ENCODE results near the gene ABCC4. TPM values are rescaled to one million over a fixed set of nuclear protein-coding genes. Genes with fewer than 3 reads are reported as not detected.
"Not testable (repeated sequence)": the region's sequence is repeated elsewhere in the genome, so short reads cannot be mapped to it uniquely, and the experiment has no call there.

ABCC4 gene
- total RNA-seq, 1 experiment from 2014 or later: 35.4 TPM

DNA sequence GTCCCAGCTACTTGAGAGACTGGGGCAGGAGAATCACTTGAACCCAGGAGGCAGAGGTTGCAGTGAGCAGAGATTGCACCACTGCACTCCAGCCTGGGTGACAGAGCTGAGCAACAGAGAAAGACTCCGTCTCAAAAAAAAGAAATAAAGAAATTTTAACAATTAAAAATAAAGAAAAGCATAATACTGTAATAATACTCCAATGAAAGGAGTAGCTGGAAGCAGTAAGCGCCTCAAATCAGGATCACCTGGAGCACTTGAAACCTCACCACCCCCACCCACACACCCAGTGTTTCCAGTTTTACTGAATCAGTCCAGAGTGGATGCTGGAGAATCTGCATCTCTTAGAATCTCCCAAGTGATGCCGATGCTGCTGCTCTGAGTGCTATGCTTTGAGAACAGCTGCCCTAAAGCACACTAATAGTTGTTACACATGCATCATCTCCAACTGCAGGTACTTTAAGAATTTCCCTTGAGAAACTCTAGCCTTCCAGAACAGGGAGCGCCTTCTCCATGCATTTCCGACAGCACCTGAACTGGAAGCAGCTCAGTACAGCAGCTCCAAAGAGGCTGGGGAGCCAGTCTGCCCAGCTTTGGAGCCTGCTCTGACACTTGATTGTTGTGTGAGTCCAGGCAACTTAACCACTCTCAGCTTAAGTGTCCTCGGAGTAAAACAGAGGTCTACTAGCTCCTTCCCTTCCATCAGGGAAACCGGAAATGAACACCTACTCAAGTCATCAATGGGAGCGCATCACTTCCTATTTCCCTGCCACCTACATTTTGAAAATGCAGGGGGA, 2.9 kb downstream of the ABCC4 start:
- DNase-seq (ENCODE audit: low spot score): no peak

GRCh38 chr13:95296326-95296925, 4.8 kb downstream of the ABCC4 start:
- no peak for DNase-seq (ENCODE audit: low spot score)

DNA sequence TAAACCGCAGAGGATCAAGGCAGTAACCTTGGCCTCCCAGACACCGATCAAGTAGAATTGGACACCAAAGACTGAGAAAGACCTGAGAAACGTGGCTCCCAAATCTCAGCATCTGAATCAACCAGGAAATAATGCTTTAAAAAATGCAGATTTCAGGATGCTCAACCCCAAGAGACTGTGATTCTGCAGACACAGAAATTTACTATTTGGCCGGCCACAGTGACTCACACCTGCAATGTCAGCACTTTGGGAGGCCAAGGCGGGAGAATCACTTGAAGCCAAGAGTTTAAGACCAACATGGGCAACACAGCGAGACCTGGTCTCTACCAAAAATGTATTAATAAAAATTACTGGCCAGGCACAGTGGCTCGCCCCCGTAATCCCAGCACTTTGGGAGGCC, 6.2 kb downstream of the ABCC4 start:
- no peak for DNase-seq (ENCODE audit: low spot score)

GRCh38 chr13:95292622-95293021, 8.6 kb downstream of the ABCC4 start:
- no peak for DNase-seq (ENCODE audit: low spot score)

DNA sequence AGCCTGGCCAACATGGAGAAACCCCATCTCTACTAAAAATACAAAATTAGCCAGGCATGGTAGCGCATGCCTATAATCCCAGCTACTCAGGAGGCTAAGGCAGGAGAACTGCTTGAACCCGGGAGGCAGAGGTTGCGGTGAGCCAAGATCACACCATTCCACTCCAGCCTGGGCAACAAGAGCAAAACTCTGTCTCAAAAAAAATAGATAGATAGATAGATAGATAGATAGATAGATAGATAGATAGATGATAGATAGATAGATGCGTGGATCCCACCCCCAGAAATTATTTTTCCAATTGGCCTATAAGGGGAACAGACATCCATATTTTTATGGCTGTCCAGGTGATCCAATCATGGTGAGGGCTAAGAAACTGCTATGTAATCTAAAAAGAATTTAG, 11.3 kb downstream of the ABCC4 start:
- DNase-seq (ENCODE audit: low spot score): not testable (repeated sequence)

- DNase-seq (ENCODE audit: low spot score): no peak
Observed at GRCh38 chr13:95289020-95289444, 12.2 kb downstream of the ABCC4 start.

DNA sequence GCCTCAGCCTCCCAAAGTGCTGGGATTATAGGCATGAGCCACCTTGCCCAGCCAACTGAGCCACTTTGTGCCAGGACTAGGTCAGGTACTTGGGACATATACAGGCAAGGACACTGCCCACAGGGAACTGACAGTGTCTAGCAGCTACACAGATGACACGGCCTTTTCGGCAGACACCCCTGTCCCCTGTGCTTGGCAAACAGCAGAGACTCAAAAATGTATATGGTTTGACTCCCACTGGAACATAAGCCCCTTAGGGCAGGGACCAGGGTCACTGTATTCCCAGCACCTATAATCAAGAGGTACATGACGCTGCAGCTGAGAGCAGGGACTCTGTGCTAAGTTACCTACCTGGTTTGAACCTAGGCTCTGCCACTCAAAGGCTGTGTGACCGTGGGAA, 16.8 kb downstream of the ABCC4 start:
- DNase-seq (ENCODE audit: low spot score): no peak

- no peak for DNase-seq (ENCODE audit: low spot score)
Observed at GRCh38 chr13:95279016-95279415, 22.2 kb downstream of the ABCC4 start.

GRCh38 chr13:95276037-95276505, 25.2 kb downstream of the ABCC4 start:
- no peak for DNase-seq (ENCODE audit: low spot score)

DNA sequence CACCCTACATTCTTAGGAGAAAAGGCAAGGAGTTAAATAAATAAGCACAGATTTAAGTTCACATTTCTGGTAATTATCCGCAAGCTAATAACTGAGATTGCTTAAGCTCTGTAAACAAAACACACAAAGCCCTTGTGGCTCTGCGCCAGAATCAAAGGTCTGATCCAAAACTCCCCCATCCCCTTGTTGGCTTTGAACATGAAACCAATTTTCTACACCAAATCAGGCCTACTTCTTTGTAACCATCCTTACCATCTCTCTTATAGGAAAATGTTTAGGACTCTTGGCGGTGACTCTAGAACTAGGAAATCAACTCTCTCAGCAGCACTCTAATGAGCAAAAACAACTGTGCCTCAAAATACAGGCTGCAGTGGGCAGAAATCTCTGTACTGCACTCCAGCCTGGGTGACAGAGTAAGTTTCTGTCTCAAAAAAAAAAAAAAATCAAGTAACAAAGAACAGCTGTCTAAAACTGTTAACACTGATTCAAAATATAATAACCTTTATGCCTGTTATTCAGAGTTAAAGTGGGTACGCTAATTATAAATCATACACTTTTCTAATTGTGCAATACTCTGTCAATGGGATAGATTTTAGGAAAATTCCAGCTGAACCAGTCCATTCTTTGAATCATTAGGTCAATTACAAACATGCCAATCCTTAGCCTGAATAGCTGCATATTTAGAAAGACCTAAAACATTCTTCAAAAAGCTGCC, 25.8 kb downstream of the ABCC4 start:
- DNase-seq (ENCODE audit: low spot score): peak; percentile 29

DNA sequence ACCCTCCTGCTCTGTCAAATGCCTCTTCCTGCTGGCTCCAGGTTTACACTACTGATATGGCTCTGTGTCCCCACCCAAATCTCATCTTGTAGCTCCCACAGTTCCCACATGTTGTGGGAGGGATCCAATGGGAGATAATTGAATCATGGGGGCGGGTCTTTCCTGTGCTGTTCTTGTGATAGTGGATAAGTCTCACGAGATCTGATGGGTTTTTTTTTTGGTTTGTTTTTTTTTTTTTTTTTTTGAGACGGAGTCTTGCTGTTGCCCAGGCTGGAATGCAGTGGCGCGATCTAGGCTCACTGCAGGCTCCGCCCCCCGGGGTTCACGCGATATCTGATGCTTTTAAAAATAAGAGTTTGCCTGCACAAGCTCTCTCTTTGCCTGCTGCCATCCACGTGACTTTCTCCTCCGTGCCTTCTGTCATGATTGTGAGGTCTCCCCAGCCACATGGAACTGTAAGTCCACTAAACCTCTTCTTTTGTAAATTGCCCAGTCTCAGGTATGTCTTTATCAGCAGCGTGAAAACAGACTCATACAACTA, 27.6 kb downstream of the ABCC4 start:
- DNase-seq (ENCODE audit: low spot score): not testable (repeated sequence)

- not testable (repeated sequence) for DNase-seq (ENCODE audit: low spot score)
Observed at GRCh38 chr13:95272076-95272475, 29.2 kb downstream of the ABCC4 start.

DNA sequence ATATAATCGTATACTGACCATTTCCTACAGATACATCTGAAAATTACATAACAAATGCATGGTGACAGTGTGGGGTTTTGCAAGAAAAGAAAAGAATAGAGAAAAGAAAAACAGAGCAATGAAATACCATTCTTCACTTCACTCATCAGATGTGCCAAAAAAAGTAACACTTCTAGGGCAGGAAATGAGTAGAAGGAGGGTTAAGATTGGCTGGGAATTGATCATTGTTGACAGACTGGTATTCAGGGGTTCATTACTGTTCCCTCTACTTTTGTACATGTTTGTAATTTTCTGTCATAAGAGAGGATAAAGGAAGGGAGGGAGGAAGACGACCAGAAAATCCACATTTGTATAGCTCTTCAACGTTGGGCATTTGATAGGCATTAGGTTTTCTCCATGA, 31.5 kb downstream of the ABCC4 start:
- no peak for DNase-seq (ENCODE audit: low spot score)

DNA sequence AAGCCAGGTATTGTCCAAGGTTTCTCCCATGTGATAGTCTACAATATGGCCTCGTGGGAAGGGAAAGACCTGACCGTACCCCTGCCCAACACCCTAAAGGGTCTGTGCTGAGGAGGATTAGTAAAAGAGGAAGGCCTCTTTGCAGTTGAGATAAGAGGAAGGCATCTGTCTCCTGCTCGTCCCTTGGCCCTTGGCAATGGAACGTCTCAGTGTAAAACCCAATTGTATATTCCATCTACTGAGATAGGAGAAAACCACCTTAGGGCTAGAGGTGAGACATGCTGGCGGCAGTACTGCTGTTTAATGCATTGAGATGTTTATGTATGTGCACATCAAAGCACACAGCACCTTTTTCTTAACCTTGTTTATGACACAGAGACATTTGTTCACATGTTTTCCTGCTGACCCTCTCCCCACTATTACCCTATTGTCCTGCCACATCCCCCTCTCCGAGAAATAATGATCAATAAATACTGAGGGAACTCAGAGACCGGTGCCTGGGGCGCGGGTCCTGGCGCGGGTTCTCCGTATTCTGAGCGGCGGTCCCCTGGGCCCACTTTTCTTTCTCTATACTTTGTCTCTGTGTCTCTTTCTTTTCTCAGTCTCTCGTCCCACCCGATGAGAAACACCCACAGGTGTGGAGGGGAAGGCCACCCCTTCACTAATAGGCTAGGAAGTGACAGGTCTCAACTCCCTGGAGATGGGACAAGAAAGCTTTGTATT, 32.7 kb downstream of the ABCC4 start:
- DNase-seq (ENCODE audit: low spot score): not testable (repeated sequence)

DNA sequence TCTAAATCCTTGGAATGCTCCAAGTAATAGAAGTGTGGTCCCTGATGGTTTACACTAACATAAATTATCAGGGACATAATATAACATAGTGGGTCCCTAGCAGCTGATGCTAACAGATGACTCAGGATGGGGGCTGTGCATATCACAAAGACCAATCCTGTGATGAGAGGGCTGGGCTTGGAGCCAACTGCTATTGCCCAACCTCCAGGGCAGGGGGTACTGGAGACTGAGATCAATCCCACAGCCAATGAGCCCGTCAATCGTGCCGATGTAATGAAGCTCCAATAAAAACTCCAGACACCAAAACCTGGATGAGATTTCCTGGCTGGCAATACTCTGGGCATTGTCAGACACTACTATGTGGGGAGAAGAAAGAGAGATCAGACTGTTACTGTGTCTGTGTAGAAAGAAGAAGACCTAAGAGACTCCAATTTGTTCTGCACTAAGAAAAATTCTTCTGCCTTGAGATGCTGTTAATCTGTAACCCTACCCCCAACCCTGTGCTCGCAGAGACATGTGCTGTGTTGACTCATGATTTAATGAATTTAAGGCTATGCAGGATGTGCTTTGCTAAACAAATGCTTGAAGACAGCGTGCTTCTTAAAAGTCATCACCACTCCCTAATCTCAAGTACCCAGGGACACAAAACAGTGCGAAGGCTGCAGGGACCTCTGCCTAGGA, 33.4 kb downstream of the ABCC4 start:
- peak; percentile 86 for DNase-seq (ENCODE audit: low spot score)

DNA sequence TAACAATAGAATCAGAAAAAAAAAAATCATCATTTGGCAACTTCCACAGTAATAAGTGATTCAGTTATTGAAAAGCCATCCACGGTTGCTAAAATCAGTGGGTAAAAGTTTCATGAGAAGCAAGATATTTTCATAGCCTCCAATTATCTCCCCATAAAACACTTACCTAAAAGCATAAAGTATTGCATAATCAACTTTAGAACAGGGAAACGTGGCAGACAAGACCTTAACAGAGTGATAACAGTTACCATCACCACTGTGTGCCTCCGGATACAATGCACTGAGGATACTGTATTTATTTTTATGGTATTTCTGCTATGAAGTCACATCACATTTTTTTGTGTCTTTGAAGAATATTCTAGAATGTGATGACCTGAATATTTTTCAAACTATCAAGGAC, 37.0 kb downstream of the ABCC4 start:
- DNase-seq (ENCODE audit: low spot score): no peak

DNA sequence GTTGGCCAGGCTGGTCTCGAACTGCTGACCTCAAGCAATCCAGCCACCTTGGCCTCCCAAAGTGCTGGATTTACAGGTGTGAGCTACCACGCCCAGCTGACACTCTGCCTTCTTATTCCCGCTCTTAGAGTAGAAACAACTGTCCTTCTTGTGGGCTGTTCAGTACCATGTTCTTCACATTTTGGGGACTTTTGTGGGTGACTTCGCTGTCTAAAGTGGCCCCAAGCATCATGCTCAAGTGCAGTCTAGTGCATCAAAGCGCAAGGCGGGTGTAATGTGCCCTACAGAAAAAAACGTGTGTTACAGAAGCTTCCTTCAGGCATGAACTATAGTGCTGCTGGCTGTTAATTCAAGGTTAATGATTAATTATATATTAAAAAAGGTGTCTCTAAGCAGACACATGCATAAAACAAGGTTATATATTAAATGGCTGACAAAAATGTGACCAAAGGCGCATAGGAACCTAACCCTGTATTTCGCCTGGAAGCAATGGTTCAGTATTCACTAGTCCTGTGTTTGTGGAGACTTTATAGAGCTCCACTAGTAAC, 38.3 kb downstream of the ABCC4 start:
- DNase-seq (ENCODE audit: low spot score): no peak

- no peak for DNase-seq (ENCODE audit: low spot score)
Observed at GRCh38 chr13:95261956-95262355, 39.3 kb downstream of the ABCC4 start.

DNA sequence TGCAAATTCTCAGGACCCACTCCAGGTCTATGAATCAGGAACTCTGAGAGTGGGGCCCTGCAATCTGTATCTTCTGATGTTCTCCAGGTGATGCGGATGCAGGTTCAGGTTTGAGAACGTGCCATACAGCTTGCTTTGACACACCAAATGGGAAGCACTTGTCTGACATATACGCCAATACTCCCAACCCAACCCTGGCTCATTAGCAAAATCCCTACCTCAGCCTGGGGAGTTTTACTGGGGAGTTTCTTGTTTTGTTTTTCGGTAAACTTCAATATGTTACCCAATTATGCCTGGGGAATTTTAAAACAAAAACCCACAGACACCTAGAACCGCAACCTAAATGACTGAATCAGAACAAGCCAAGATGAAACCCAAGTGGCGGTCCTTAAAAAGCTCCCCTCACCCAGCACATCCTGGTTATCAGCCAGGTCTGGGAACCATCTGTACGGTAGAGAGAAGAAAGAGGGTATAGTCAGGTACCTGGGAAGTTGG, 41.2 kb downstream of the ABCC4 start:
- DNase-seq (ENCODE audit: low spot score): no peak

DNA sequence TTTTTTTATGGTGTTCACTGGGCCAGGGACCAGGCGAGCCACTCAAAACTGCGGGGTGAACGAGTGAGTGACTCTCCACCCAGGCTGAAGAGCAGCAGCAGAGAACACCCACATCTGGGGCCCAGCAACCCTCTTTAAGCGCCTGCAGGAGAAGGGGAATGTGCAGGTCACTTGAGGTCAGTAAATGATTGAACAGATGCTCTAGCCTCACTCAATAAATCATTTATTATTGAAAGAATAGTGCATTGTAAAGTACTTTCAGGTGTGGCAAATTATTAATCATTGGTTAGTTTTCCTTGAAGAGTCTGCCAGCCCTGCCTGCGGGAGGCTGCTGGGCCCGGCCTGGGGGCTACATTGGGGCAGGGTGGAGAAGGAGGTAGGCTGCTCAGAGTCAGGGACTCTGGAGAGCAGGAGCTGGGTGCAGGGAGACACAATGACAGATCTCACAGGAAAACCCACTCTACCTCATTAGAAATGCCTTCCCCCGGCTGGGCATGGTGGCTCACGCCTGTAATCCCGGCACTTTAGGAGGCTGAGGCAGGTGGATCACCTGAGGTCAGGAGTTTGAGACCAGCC, 42.5 kb downstream of the ABCC4 start:
- DNase-seq (ENCODE audit: low spot score): no peak
